NB4 (cell line): ENCODE results near the gene CADM1.

ENCODE experiments used
- CTCF ChIP-seq: IDR thresholded peaks from one replicate; pipeline ENCODE4 v1.5.1; 2012; ENCODE audit warnings: low read depth, low read length
- MYC ChIP-seq: IDR thresholded peaks from 2 replicates; pipeline ENCODE4 v1.6.1; 2011; ENCODE audit warnings: low read depth, low read length
- POLR2A ChIP-seq: IDR thresholded peaks from 2 replicates; pipeline ENCODE4 v1.6.1; 2011; ENCODE audit warnings: mild to moderate bottlenecking; ENCODE audit not compliant: insufficient read length; ENCODE audit errors: extremely low read depth

DNA sequence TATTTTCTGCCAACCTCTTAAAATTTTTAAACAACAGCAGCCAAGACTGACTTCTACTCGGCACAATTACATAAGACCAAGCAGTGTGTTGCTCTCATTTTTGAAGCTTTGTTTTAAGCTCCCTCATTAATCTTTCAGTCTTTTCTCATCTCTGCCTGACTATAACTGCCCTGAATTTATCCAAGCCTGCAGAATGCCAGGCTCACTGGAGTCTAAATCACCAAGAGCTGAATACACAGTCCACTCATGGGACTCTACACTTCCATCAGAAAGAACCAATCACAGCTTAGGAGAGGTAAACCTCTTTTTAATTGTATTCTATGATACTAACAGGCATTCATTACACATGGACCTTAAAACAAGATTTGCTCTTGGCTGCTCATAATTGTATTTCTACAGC lies 178.7 kb downstream of the CADM1 start:
- TF ChIP-seq CTCF (no peak), MYC (no peak), POLR2A (no peak)
